ENCODE data around the gene ASTN1. TPM values are rescaled to one million over a fixed set of nuclear protein-coding genes. Genes with fewer than 3 reads are reported as not detected.

Gene ASTN1
- total and polyA plus RNA-seq, 3 experiments from 2014 or later: not detected

DNA sequence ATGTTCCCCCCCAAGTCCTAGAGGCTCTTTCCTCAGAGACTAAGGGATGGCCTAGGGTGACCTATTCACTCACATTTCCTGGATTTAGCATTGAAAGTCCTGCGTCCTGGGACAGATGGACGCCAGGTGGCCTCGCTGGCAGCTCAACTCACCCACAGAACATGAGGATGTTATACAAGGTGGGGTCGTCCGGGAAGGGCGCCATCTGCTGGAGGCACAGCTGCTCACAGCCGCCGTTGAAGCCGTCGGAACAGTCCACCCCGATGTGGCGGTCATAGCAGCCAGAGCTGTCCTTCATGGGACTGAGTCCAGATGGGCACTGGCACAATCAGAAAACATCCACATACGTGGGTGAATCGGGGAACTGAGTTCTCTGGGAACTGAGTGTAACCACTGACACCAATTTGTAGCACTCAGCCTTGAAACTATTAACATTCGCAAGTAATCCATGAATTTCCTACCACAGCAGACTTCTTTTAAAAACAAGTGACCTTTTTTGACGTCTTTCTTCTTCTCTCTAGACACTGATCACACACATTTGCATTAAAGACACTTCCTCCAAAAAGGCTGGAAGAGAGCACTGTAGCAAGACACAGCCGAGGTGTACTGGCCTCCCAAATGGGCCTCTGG is 215.4 kb downstream of the ASTN1 start:
- no peaks in the 10 kb centered on the region for H3K36me3 Mint-ChIP-seq
- Histone ChIP-seq H3K9me3 (ENCODE audit: low read length) (no peaks in the 10 kb centered on the region), H3K36me3 (ENCODE audit: insufficient read depth, low read length) (no peaks in the 10 kb centered on the region), H3K27ac (ENCODE audit: low read depth, low read length) (no peak overlapping the region), H3K27me3 (ENCODE audit: insufficient read depth, low read length, poor library complexity, severe bottlenecking) (no peaks in the 10 kb centered on the region), H3K4me1 (ENCODE audit: insufficient read depth, low read length) (no peaks in the 10 kb centered on the region), H3K4me3 (ENCODE audit: low read length) (no peak overlapping the region)
- ChIA-PET CTCF (no interaction called here), POLR2A (no interaction called here)
- H3K27ac Mint-ChIP-seq: no peak overlapping the region
- no peak overlapping the region for H3K4me3 Mint-ChIP-seq
- DNase-seq: no peak
- peaks cover 0 to 2% (median 0%) of the 10 kb centered on the region in 5 donors for H3K9me3 Mint-ChIP-seq
- no peaks in the 10 kb centered on the region for H3K27me3 Mint-ChIP-seq
- H3K4me1 Mint-ChIP-seq: no peaks in the 10 kb centered on the region

DNA sequence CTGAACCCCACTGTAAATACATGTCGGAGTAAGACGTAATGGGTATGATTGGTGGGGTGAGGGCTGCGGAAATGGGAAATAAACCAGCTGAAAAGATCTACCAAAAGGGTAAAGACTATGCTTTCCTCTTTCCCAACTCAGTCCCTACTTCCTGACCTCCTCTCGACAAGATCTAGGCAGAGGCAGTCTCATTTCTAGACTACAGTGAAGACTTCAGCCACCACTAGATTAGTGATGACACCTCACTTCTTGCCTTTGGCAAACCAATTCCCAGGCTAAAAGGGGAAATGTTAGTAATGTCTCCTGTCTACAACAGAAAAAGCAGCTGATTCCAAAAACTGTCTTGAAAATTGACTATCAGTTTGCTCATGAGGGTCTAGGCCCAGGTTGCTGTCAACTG is 219.9 kb downstream of the ASTN1 start:
- H3K27me3 Mint-ChIP-seq: no peaks in the 10 kb centered on the region
- Histone ChIP-seq H3K27ac (ENCODE audit: low read depth, low read length) (no peak overlapping the region), H3K4me3 (ENCODE audit: low read length) (no peak overlapping the region), H3K4me1 (ENCODE audit: insufficient read depth, low read length) (no peaks in the 10 kb centered on the region), H3K36me3 (ENCODE audit: insufficient read depth, low read length) (no peaks in the 10 kb centered on the region), H3K27me3 (ENCODE audit: insufficient read depth, low read length, poor library complexity, severe bottlenecking) (no peaks in the 10 kb centered on the region), H3K9me3 (ENCODE audit: low read length) (no peaks in the 10 kb centered on the region)
- ChIA-PET CTCF (no interaction called here), POLR2A (no interaction called here)
- peaks cover 4 to 9% (median 5%) of the 10 kb centered on the region in 5 donors for H3K9me3 Mint-ChIP-seq
- H3K4me3 Mint-ChIP-seq: no peak overlapping the region
- no peak for DNase-seq
- no peaks in the 10 kb centered on the region for H3K4me1 Mint-ChIP-seq
- H3K36me3 Mint-ChIP-seq: no peaks in the 10 kb centered on the region
- no peak overlapping the region for H3K27ac Mint-ChIP-seq

DNA sequence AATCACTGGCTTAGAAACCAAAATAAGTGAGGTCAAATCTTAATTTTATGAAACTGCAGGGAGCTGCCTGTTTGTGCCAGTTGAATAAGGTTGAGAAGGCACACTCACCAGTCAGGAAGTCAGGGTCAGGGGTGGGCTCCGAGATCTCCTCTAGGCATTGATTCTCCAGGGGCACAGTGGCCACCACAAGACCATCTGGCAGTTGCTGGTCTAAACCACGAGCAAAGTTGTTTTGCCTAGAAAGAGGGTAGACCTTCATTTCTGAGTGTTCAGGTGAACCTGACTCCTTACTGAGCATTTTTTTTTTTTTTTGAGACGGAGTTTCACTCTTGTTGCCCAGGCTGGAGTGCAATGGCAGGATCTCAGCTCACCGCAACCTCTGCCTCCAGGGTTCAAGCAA is 220.7 kb downstream of the ASTN1 start:
- Mint-ChIP-seq H3K9me3 (peaks cover 4 to 9% (median 7%) of the 10 kb centered on the region in 5 donors), H3K4me3 (no peak overlapping the region), H3K27me3 (no peaks in the 10 kb centered on the region), H3K4me1 (no peaks in the 10 kb centered on the region), H3K36me3 (no peaks in the 10 kb centered on the region), H3K27ac (no peak overlapping the region)
- H3K4me1 ChIP-seq (ENCODE audit: insufficient read depth, low read length): no peaks in the 10 kb centered on the region
- no peaks in the 10 kb centered on the region for H3K9me3 ChIP-seq (ENCODE audit: low read length)
- POLR2A ChIA-PET: no interaction called here
- H3K27ac ChIP-seq (ENCODE audit: low read depth, low read length): no peak overlapping the region
- DNase-seq: no peak
- no peaks in the 10 kb centered on the region for H3K36me3 ChIP-seq (ENCODE audit: insufficient read depth, low read length)
- CTCF ChIA-PET: no interaction called here
- H3K4me3 ChIP-seq (ENCODE audit: low read length): no peak overlapping the region
- H3K27me3 ChIP-seq (ENCODE audit: insufficient read depth, low read length, poor library complexity, severe bottlenecking): no peaks in the 10 kb centered on the region

DNA sequence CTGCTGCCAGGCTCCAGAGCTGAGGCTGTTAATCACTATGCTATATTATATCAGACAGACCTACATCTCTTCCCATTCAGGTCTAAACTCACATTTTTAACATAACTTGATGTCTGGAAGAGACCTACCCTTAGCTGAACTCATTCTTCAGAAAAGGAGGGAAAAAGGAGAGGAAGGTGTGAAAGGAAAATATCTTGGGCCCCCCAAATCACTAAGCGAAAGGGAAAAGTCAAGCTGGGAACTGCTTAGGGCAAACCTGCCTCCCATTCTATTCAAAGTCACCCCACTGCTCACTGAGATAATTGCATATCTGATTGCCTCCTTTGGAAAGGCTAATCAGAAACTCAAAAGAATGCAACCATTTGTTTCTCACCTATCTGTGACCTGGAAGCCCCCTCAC is 222.2 kb downstream of the ASTN1 start:
- Mint-ChIP-seq H3K4me3 (no peak overlapping the region), H3K27ac (no peak overlapping the region), H3K4me1 (no peaks in the 10 kb centered on the region), H3K9me3 (peaks cover 4 to 9% (median 7%) of the 10 kb centered on the region in 5 donors), H3K36me3 (no peaks in the 10 kb centered on the region), H3K27me3 (no peaks in the 10 kb centered on the region)
- Histone ChIP-seq H3K27me3 (ENCODE audit: insufficient read depth, low read length, poor library complexity, severe bottlenecking) (no peaks in the 10 kb centered on the region), H3K36me3 (ENCODE audit: insufficient read depth, low read length) (no peaks in the 10 kb centered on the region), H3K4me1 (ENCODE audit: insufficient read depth, low read length) (no peaks in the 10 kb centered on the region), H3K9me3 (ENCODE audit: low read length) (no peaks in the 10 kb centered on the region), H3K4me3 (ENCODE audit: low read length) (no peak overlapping the region), H3K27ac (ENCODE audit: low read depth, low read length) (no peak overlapping the region)
- CTCF ChIA-PET: no interaction called here
- DNase-seq: no peak
- POLR2A ChIA-PET: no interaction called here

DNA sequence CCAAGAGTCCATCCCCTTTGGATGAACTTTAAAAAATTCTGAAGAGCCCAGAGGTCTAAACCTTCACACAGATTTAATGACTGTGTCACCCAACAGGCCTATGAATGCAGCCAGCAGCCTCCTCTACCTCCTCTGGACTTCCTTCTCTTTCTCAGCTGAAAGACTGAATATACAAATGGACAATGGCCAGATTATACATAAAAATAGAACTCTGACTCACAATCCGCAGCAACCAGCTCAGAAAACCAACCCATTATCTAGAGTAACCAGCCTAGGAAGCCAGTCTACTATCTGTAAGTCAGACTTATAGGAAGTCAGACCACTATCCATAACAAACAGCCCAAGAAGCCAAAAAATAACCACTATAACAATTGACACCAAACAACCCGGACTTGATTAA is 224.5 kb downstream of the ASTN1 start:
- Histone ChIP-seq H3K4me1 (ENCODE audit: insufficient read depth, low read length) (no peaks in the 10 kb centered on the region), H3K4me3 (ENCODE audit: low read length) (no peak overlapping the region), H3K27me3 (ENCODE audit: insufficient read depth, low read length, poor library complexity, severe bottlenecking) (no peaks in the 10 kb centered on the region), H3K27ac (ENCODE audit: low read depth, low read length) (no peak overlapping the region), H3K36me3 (ENCODE audit: insufficient read depth, low read length) (no peaks in the 10 kb centered on the region), H3K9me3 (ENCODE audit: low read length) (no peaks in the 10 kb centered on the region)
- Mint-ChIP-seq H3K4me1 (no peaks in the 10 kb centered on the region), H3K27me3 (peaks cover 0 to 5% of the 10 kb centered on the region in 2 donors), H3K9me3 (peaks cover 4 to 9% (median 5%) of the 10 kb centered on the region in 5 donors), H3K36me3 (no peaks in the 10 kb centered on the region), H3K4me3 (no peak overlapping the region), H3K27ac (no peak overlapping the region)
- ChIA-PET CTCF (interaction anchor here (0.6 kb wide), 1 partner anchor 224 kb away, joined by 3 read pairs; no protein-coding TSS in a partner anchor), POLR2A (no interaction called here)
- no peak for DNase-seq

DNA sequence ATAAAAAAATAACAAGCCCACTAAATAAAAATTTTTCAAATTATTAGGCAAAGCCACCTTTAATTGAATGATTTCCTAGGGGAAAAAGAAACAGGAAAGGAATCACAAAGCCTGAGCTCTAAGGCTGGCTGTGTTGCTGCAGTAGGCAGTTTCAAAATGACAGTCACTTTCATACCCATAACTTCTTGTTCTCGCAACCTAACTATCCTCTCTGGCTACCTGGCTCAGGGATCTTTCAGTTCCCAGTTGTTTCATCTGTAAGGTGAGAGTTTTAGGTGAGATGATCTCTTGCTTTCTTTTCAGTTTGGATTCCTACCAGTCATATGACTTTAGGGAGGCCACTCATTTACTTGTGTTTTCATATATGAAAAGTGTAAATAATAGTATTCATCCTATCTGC is 226.1 kb downstream of the ASTN1 start:
- H3K4me3 Mint-ChIP-seq: no peak overlapping the region
- H3K27me3 Mint-ChIP-seq: peaks cover 0 to 5% of the 10 kb centered on the region in 2 donors
- no peak for DNase-seq
- no peaks in the 10 kb centered on the region for H3K4me1 Mint-ChIP-seq
- Histone ChIP-seq H3K27me3 (ENCODE audit: insufficient read depth, low read length, poor library complexity, severe bottlenecking) (no peaks in the 10 kb centered on the region), H3K36me3 (ENCODE audit: insufficient read depth, low read length) (no peaks in the 10 kb centered on the region), H3K9me3 (ENCODE audit: low read length) (no peaks in the 10 kb centered on the region), H3K4me1 (ENCODE audit: insufficient read depth, low read length) (no peaks in the 10 kb centered on the region), H3K27ac (ENCODE audit: low read depth, low read length) (no peak overlapping the region), H3K4me3 (ENCODE audit: low read length) (no peak overlapping the region)
- no peaks in the 10 kb centered on the region for H3K36me3 Mint-ChIP-seq
- H3K9me3 Mint-ChIP-seq: peaks cover 4 to 9% (median 5%) of the 10 kb centered on the region in 5 donors
- ChIA-PET CTCF (no interaction called here), POLR2A (no interaction called here)
- no peak overlapping the region for H3K27ac Mint-ChIP-seq

DNA sequence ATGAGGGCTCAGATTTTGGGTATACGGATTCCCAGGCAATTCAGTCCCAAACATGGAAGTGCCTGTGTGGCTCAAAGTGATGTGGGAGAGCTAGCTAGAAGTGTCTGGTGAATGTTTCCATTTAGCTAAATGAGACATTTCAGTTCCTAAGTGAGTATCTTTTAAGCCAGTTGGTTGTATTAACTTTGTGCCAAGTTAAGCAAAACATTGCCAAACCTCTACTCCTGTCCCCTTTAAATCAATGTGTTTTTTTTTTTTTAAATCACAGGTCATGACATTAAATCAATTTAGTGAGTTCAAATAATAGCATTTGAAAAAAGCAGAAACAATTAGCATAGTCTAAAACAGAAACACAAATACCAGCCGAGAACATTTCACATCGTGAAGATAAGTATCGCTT is 230.1 kb downstream of the ASTN1 start:
- no peak for DNase-seq
- no peaks in the 10 kb centered on the region for H3K36me3 ChIP-seq (ENCODE audit: insufficient read depth, low read length)
- Mint-ChIP-seq H3K36me3 (no peaks in the 10 kb centered on the region), H3K4me3 (no peak overlapping the region), H3K9me3 (peaks cover 0 to 5% (median 0%) of the 10 kb centered on the region in 5 donors), H3K4me1 (no peaks in the 10 kb centered on the region), H3K27ac (no peak overlapping the region), H3K27me3 (peaks cover 0 to 5% of the 10 kb centered on the region in 2 donors)
- no peak overlapping the region for H3K4me3 ChIP-seq (ENCODE audit: low read length)
- ChIA-PET POLR2A (no interaction called here), CTCF (no interaction called here)
- no peaks in the 10 kb centered on the region for H3K27me3 ChIP-seq (ENCODE audit: insufficient read depth, low read length, poor library complexity, severe bottlenecking)
- no peaks in the 10 kb centered on the region for H3K9me3 ChIP-seq (ENCODE audit: low read length)
- H3K4me1 ChIP-seq (ENCODE audit: insufficient read depth, low read length): no peaks in the 10 kb centered on the region
- H3K27ac ChIP-seq (ENCODE audit: low read depth, low read length): no peak overlapping the region

DNA sequence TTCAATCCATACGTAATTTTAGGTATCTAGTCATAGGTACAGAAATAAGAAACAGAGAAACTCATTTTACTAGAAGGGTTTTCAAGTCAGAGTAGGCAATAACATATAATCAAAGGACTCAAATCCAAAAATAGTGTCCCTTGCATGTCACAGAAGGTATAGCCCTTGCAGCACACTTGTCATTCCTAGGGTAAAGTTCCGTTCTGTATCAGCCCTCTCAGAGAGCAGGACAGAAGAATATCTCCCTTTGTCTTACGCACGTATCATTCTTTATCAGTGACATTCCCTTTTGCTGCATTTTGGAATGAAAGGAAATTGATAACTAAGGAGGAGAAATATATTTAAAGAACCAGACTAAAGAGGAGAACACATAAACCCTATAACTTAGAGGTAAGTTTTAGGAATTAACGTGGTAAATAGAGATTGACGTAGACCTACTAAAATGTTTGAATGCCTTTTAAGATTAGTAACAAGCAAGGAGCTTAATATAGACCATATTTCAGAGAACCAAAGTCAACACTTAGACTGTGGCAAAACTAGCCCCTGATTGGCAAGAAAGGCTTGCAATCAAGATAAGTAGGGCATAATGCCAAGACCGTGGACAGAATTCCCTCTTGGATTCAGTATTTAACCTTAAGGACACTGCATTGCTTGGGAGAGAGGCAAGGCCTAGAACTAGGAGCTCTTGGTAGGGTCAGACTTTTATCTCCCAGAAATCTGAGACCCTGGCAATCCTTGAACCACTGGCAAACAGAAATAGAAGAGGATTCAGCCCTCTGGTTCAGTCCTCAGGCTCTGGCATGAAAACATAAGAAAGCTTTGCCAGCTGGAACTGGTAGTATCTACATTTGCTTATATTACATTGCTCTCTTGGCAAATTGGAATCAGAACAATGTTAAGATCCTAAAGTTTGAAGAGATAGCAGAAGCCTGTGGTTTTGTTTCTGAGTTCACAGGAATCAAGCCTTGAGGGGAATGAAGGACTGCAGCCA is 232.1 kb downstream of the ASTN1 start:
- Histone ChIP-seq H3K9me3 (ENCODE audit: low read length) (no peaks in the 10 kb centered on the region), H3K36me3 (ENCODE audit: insufficient read depth, low read length) (no peaks in the 10 kb centered on the region), H3K4me3 (ENCODE audit: low read length) (no peak overlapping the region), H3K27me3 (ENCODE audit: insufficient read depth, low read length, poor library complexity, severe bottlenecking) (no peaks in the 10 kb centered on the region), H3K4me1 (ENCODE audit: insufficient read depth, low read length) (no peaks in the 10 kb centered on the region), H3K27ac (ENCODE audit: low read depth, low read length) (no peak overlapping the region)
- no peak for DNase-seq
- ChIA-PET POLR2A (no interaction called here), CTCF (no interaction called here)
- Mint-ChIP-seq H3K27ac (no peak overlapping the region), H3K36me3 (no peaks in the 10 kb centered on the region), H3K4me3 (no peak overlapping the region), H3K4me1 (no peaks in the 10 kb centered on the region), H3K9me3 (peaks cover 0 to 5% (median 0%) of the 10 kb centered on the region in 5 donors), H3K27me3 (peaks cover 0 to 5% of the 10 kb centered on the region in 2 donors)

Measured in CD8-positive, alpha-beta memory T cell (primary cell).